ENCODE results near the gene C6orf58. TPM values are rescaled to one million over a fixed set of nuclear protein-coding genes. Genes with fewer than 3 reads are reported as not detected.

The C6orf58 gene
- polyA plus RNA-seq, 1 donor (not counting 4 experiments of a cell fraction or from before 2014, with no cell fraction given), result not detected

DNA sequence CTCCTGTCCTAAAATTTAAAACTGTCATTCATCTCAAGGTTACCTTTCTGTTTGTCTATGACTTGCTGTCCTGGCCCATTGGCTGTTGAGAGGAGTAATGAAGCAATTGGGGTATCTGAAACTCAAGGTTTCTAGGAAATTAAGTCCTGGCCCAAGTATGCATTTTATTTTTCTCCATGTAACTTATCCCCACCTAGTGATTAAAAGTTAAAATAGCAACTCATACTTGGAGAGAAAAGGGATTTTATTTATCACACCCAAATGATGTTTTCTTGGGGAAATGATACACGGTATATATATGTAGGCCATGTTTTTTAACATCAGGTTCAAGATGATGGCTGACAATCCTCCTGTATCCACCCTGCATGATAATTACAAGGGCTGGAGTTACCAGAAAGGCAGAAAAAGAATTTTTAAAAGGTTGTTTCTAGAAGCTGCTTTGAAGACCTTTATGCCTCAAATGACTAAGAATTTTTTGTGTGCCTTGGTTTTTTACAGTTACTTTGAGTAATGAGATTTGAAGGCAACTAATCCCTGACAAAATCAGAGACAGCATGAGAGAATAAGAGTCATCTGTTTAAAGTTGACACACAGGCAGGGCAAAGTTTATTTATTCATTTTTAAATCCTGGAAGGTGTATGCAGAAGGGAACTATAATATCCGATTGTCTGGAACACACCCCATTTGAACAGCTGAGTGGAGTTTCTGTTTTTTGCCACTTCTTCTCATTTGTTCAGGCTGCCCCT, 28.9 kb upstream of the C6orf58 start:
- FAIRE-seq (peak; percentile 20), DNase-seq (ENCODE audit: low read depth, low spot score) (no peak)
- Histone ChIP-seq H3K36me3 (ENCODE audit: control insufficient read depth in 2 of 2, extremely low read depth in 1 of 2, insufficient read depth in 2 of 2, low read length in 2 of 2) (no peaks in the 10 kb centered on the region), H3K4me3 (ENCODE audit: control insufficient read depth in 2 of 3, extremely low read depth in 1 of 3, insufficient read depth in 2 of 3, low read depth in 1 of 3, low read length in 3 of 3) (no peak overlapping the region), H3K9me3 (ENCODE audit: control insufficient read depth, low read depth, low read length) (no peaks in the 10 kb centered on the region), H3K4me2 (ENCODE audit: control insufficient read depth, extremely low read depth, insufficient read depth, low read depth, low read length) (no peak overlapping the region), H4K20me1 (ENCODE audit: control insufficient read depth, extremely low read depth, insufficient read depth, low read length) (no peaks in the 10 kb centered on the region), H3K4me1 (ENCODE audit: control insufficient read depth, extremely low read depth, insufficient read depth, low read length) (no peaks in the 10 kb centered on the region), H3K27me3 (ENCODE audit: control insufficient read depth, extremely low read depth, insufficient read depth, low read length) (no peaks in the 10 kb centered on the region), H3K27ac (ENCODE audit: control insufficient read depth, insufficient read depth, low read length) (no peak overlapping the region), H2AFZ (ENCODE audit: control insufficient read depth, low read length) (no peak overlapping the region), H3K79me2 (ENCODE audit: control insufficient read depth, insufficient read depth, low read length) (no peaks in the 10 kb centered on the region), H3K9ac (ENCODE audit: control insufficient read depth, extremely low read depth, insufficient read depth, low read length) (no peak overlapping the region), H3K9me1 (ENCODE audit: control insufficient read depth, extremely low read depth, insufficient read depth, low read length) (no peaks in the 10 kb centered on the region)
- TF ChIP-seq, protein P1, sequence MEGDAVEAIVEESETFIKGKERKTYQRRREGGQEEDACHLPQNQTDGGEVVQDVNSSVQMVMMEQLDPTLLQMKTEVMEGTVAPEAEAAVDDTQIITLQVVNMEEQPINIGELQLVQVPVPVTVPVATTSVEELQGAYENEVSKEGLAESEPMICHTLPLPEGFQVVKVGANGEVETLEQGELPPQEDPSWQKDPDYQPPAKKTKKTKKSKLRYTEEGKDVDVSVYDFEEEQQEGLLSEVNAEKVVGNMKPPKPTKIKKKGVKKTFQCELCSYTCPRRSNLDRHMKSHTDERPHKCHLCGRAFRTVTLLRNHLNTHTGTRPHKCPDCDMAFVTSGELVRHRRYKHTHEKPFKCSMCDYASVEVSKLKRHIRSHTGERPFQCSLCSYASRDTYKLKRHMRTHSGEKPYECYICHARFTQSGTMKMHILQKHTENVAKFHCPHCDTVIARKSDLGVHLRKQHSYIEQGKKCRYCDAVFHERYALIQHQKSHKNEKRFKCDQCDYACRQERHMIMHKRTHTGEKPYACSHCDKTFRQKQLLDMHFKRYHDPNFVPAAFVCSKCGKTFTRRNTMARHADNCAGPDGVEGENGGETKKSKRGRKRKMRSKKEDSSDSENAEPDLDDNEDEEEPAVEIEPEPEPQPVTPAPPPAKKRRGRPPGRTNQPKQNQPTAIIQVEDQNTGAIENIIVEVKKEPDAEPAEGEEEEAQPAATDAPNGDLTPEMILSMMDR (optimal IDR thresholded peaks at IDR 0.05 in 1 of 3, IDR thresholded peaks at IDR 0.05 in 1 of 3, conservative IDR thresholded peaks at IDR 0.05 in 1 of 3; ENCODE audit: extremely low read depth in 1 of 3, insufficient read depth in 2 of 3, low read length in 3 of 3), result peak in 1 of 3 experiments; percentile 16
- no peak for TF ChIP-seq EZH2 (IDR thresholded peaks at IDR 0.05; ENCODE audit: low read length)
- dilution Hi-C loops (cut with MboI; ENCODE audit: extremely low pct_ligation_motif_present, low sequenced_read_pairs), result no loop called here

DNA sequence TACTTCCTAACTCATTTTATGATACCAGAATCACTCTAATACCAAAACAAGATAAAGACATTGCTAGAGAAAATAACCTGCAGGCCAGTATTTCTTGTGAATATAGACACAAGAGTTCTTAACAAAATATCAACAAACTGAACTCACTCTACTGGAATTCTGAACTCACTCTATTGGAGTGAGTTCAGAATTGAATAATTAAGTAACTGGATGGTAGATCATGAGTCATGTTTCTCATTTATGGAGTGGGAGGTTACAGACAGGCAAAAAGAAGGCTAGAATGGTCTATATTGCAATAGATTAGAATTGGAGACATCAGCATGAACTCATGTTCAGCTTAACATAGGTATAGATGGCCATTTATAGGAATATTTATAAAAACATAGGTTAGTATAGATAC, 26.6 kb upstream of the C6orf58 start:
- H3K4me2 ChIP-seq (ENCODE audit: control insufficient read depth, extremely low read depth, insufficient read depth, low read depth, low read length), result no peak overlapping the region
- TF ChIP-seq, protein P1 (optimal IDR thresholded peaks at IDR 0.05 in 1 of 3, IDR thresholded peaks at IDR 0.05 in 1 of 3, conservative IDR thresholded peaks at IDR 0.05 in 1 of 3; ENCODE audit: extremely low read depth in 1 of 3, insufficient read depth in 2 of 3, low read length in 3 of 3), result no peak
- TF ChIP-seq EZH2 (IDR thresholded peaks at IDR 0.05; ENCODE audit: low read length), result no peak
- no peaks in the 10 kb centered on the region for H3K9me3 ChIP-seq (ENCODE audit: control insufficient read depth, low read depth, low read length)
- dilution Hi-C loops (cut with MboI; ENCODE audit: extremely low pct_ligation_motif_present, low sequenced_read_pairs), result no loop called here
- FAIRE-seq (no peak), DNase-seq (ENCODE audit: low read depth, low spot score) (no peak)
- no peak overlapping the region for H2AFZ ChIP-seq (ENCODE audit: control insufficient read depth, low read length)
- no peaks in the 10 kb centered on the region for H4K20me1 ChIP-seq (ENCODE audit: control insufficient read depth, extremely low read depth, insufficient read depth, low read length)
- no peaks in the 10 kb centered on the region for H3K27me3 ChIP-seq (ENCODE audit: control insufficient read depth, extremely low read depth, insufficient read depth, low read length)
- no peak overlapping the region for H3K27ac ChIP-seq (ENCODE audit: control insufficient read depth, insufficient read depth, low read length)
- H3K4me1 ChIP-seq (ENCODE audit: control insufficient read depth, extremely low read depth, insufficient read depth, low read length), result no peaks in the 10 kb centered on the region
- H3K36me3 ChIP-seq (ENCODE audit: control insufficient read depth in 2 of 2, extremely low read depth in 1 of 2, insufficient read depth in 2 of 2, low read length in 2 of 2), result no peaks in the 10 kb centered on the region
- no peaks in the 10 kb centered on the region for H3K79me2 ChIP-seq (ENCODE audit: control insufficient read depth, insufficient read depth, low read length)
- no peak overlapping the region for H3K9ac ChIP-seq (ENCODE audit: control insufficient read depth, extremely low read depth, insufficient read depth, low read length)
- no peaks in the 10 kb centered on the region for H3K9me1 ChIP-seq (ENCODE audit: control insufficient read depth, extremely low read depth, insufficient read depth, low read length)
- H3K4me3 ChIP-seq (ENCODE audit: control insufficient read depth in 2 of 3, extremely low read depth in 1 of 3, insufficient read depth in 2 of 3, low read depth in 1 of 3, low read length in 3 of 3), result no peak overlapping the region
